ENCODE measurements around the gene C2CD3. TPM values are rescaled to one million over a fixed set of nuclear protein-coding genes. Genes with fewer than 3 reads are reported as not detected.
"Not testable (repeated sequence)": the region's sequence is repeated elsewhere in the genome, so short reads cannot be mapped to it uniquely, and the experiment has no call there.

Gene C2CD3
- total RNA-seq, 1 experiment from 2014 or later = 37.9 TPM

DNA sequence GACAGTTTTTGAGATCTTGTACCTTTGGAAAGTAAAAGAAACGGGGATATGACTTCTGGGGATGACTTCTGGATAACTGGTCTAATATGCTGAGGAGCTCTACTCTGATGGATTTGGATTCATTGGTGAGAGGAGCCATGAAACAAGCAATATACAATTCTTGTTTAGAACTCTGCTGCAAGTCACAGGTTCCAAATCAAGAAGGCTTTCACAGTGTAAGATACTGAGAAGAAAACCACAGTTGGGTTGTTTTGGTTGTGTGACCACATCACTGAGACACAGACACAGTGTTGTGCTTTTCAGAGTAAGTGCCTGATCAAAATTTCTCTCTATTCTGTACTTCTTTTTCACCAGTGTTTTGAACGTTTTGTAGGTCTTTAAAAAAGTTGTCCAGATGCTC, 175.1 kb downstream of the C2CD3 start:
- no peak overlapping the region for H3K9ac ChIP-seq (ENCODE audit: low read length)

DNA sequence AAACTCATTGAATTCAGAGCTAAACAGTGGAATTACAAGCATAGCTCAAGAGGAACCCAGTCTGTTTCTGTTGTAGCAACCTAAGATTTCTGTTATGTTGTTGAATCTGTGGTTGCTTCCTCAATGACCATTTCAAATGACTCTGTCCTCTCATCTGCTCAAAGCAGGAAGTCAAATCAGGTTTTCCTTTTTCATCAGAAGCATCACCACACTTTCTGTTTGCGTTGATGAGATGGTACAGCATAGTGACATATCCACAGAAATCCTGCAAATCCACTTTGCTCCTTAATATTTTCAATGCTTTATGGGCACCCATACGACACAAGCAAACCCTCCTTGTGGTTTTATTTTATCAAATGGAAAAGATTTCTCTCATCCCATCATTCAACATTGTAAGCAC, 175.6 kb downstream of the C2CD3 start:
- Histone ChIP-seq H3K27ac (ENCODE audit: low read length) (peak overlapping the region; percentile 66), H3K27me3 (ENCODE audit: low read length) (no peaks in the 10 kb centered on the region), H3K4me1 (ENCODE audit: low read length) (peaks cover 94% of the 10 kb centered on the region), H3K4me3 (ENCODE audit: low read length) (no peak overlapping the region), H3K9me2 (replicated peaks; ENCODE audit: insufficient read depth, low read length) (no peaks in the 10 kb centered on the region), H3K9me3 (ENCODE audit: low read length) (no peaks in the 10 kb centered on the region), H3K79me2 (ENCODE audit: low read length) (no peaks in the 10 kb centered on the region), H4K20me1 (ENCODE audit: insufficient read depth, low read depth, low read length) (no peaks in the 10 kb centered on the region), H3K4me2 (ENCODE audit: low read depth, low read length, poor library complexity, severe bottlenecking) (peak overlapping the region; percentile 18), H2AFZ (ENCODE audit: low read length) (no peak overlapping the region), H3K9ac (ENCODE audit: low read length) (0 out of 2 replicates have a peak overlapping the region, but pooled peaks have one; percentile 17), H3K36me3 (ENCODE audit: insufficient read depth, low read length) (no peaks in the 10 kb centered on the region)
- peak; percentile 82 for DNase-seq

More for the DNA sequence above, 175.1 kb downstream of the C2CD3 start:
- Histone ChIP-seq H4K20me1 (ENCODE audit: insufficient read depth, low read depth, low read length) (no peaks in the 10 kb centered on the region), H3K27ac (ENCODE audit: low read length) (peak overlapping the region; percentile 66), H2AFZ (ENCODE audit: low read length) (no peak overlapping the region), H3K27me3 (ENCODE audit: low read length) (no peaks in the 10 kb centered on the region), H3K79me2 (ENCODE audit: low read length) (no peaks in the 10 kb centered on the region), H3K4me2 (ENCODE audit: low read depth, low read length, poor library complexity, severe bottlenecking) (peak overlapping the region; percentile 18), H3K36me3 (ENCODE audit: insufficient read depth, low read length) (no peaks in the 10 kb centered on the region), H3K4me3 (ENCODE audit: low read length) (no peak overlapping the region), H3K9me2 (replicated peaks; ENCODE audit: insufficient read depth, low read length) (no peaks in the 10 kb centered on the region), H3K9me3 (ENCODE audit: low read length) (no peaks in the 10 kb centered on the region), H3K4me1 (ENCODE audit: low read length) (peaks cover 94% of the 10 kb centered on the region)
- DNase-seq = peak; percentile 50

DNA sequence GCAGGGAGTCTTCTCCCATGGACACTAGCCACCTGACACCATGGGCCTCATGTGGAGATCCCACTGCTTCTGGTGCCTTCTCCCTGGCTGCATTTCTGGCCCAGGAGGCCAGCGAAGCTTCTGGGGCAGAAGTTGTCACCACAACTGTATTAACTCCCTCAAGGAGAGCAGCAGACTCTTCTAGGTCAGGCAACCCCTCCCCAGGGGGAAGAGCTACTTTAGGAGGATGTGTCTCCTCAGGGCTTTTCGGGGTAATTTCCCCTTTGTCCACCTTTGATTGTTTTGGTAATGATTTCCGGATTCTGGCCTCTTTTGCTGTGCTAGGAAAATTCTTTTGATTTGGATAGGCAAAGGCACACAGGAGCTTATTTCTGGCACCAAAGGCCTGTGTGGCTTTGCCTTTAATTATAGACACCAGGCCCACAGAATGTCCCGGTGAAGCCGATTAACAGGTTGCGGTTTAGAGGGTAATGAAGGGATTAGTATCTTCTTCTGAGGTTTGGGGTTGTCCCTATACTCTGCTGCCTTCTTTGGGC, 179.3 kb downstream of the C2CD3 start:
- peak overlapping the region; percentile 58 for H3K4me2 ChIP-seq (ENCODE audit: low read depth, low read length, poor library complexity, severe bottlenecking)
- peaks cover 78% of the 10 kb centered on the region for H3K4me1 ChIP-seq (ENCODE audit: low read length)
- no peaks in the 10 kb centered on the region for H4K20me1 ChIP-seq (ENCODE audit: insufficient read depth, low read depth, low read length)
- H3K79me2 ChIP-seq (ENCODE audit: low read length) = no peaks in the 10 kb centered on the region
- H3K36me3 ChIP-seq (ENCODE audit: insufficient read depth, low read length) = no peaks in the 10 kb centered on the region
- peak overlapping the region; percentile 42; the same call in 1 of the 2 replicates for H3K4me3 ChIP-seq (ENCODE audit: low read length)
- H3K9me3 ChIP-seq (ENCODE audit: low read length) = no peaks in the 10 kb centered on the region
- H3K9ac ChIP-seq (ENCODE audit: low read length) = peak overlapping the region; percentile 47
- peak; percentile 93 for DNase-seq
- no peak overlapping the region for H2AFZ ChIP-seq (ENCODE audit: low read length)
- H3K27me3 ChIP-seq (ENCODE audit: low read length) = no peaks in the 10 kb centered on the region
- peak overlapping the region; percentile 72 for H3K27ac ChIP-seq (ENCODE audit: low read length)
- H3K9me2 ChIP-seq (replicated peaks; ENCODE audit: insufficient read depth, low read length) = no peaks in the 10 kb centered on the region

DNA sequence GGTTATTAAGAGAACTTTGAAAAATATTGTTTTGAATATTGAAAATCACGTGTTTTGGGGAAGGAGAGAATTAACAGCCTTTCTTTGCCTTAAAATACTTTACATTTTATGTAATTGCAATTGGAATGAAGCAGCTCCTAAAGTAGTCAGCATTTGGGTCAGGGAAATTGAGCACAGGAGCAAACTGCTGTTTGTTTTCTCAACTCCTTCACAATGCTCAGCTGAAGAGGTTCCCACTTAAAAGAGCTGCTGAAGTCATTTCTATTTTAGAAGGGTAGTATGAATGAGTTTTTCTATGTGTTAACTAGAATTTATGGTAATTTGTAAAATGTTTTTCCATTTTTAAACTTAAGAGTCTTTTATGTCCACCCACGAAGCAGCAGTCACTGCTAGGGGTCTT, 180.1 kb downstream of the C2CD3 start:
- no peaks in the 10 kb centered on the region for H4K20me1 ChIP-seq (ENCODE audit: insufficient read depth, low read depth, low read length)
- peak overlapping the region; percentile 47 for H3K9ac ChIP-seq (ENCODE audit: low read length)
- peak; percentile 43 for DNase-seq
- peak overlapping the region; percentile 42; the same call in 1 of the 2 replicates for H3K4me3 ChIP-seq (ENCODE audit: low read length)
- peaks cover 71% of the 10 kb centered on the region for H3K4me1 ChIP-seq (ENCODE audit: low read length)
- H3K27ac ChIP-seq (ENCODE audit: low read length) = peak overlapping the region; percentile 72
- H3K9me3 ChIP-seq (ENCODE audit: low read length) = no peaks in the 10 kb centered on the region
- no peaks in the 10 kb centered on the region for H3K36me3 ChIP-seq (ENCODE audit: insufficient read depth, low read length)
- no peaks in the 10 kb centered on the region for H3K9me2 ChIP-seq (replicated peaks; ENCODE audit: insufficient read depth, low read length)
- H3K27me3 ChIP-seq (ENCODE audit: low read length) = no peaks in the 10 kb centered on the region
- no peaks in the 10 kb centered on the region for H3K79me2 ChIP-seq (ENCODE audit: low read length)
- peak overlapping the region; percentile 58 for H3K4me2 ChIP-seq (ENCODE audit: low read depth, low read length, poor library complexity, severe bottlenecking)
- H2AFZ ChIP-seq (ENCODE audit: low read length) = no peak overlapping the region

DNA sequence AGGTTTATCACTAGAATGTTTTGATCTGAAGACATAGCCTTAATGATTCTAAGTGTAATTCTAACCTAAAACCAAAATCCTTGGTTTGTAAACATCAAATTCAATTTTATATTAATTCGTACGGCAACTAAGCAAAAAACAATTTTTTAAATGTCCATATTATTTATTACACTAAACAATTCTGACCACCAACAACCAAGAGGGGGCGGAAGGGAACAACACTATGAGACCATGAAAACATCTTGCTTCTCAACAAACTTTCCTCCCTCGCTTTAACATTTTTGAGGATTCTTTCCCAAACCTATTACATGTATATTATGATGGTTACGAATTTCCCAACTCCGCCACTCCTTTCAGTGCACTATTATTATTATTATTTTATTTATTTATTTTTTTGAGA, 181.6 kb downstream of the C2CD3 start:
- no peaks in the 10 kb centered on the region for H3K79me2 ChIP-seq (ENCODE audit: low read length)
- H3K27ac ChIP-seq (ENCODE audit: low read length) = no peak overlapping the region
- H3K9me3 ChIP-seq (ENCODE audit: low read length) = no peaks in the 10 kb centered on the region
- no peak overlapping the region for H3K4me3 ChIP-seq (ENCODE audit: low read length)
- H3K4me2 ChIP-seq (ENCODE audit: low read depth, low read length, poor library complexity, severe bottlenecking) = peak overlapping the region; percentile 22
- no peaks in the 10 kb centered on the region for H3K27me3 ChIP-seq (ENCODE audit: low read length)
- no peaks in the 10 kb centered on the region for H3K36me3 ChIP-seq (ENCODE audit: insufficient read depth, low read length)
- no peak overlapping the region for H3K9ac ChIP-seq (ENCODE audit: low read length)
- no peaks in the 10 kb centered on the region for H4K20me1 ChIP-seq (ENCODE audit: insufficient read depth, low read depth, low read length)
- no peaks in the 10 kb centered on the region for H3K9me2 ChIP-seq (replicated peaks; ENCODE audit: insufficient read depth, low read length)
- peak; percentile 42 for DNase-seq
- H3K4me1 ChIP-seq (ENCODE audit: low read length) = peaks cover 62% of the 10 kb centered on the region
- H2AFZ ChIP-seq (ENCODE audit: low read length) = no peak overlapping the region

DNA sequence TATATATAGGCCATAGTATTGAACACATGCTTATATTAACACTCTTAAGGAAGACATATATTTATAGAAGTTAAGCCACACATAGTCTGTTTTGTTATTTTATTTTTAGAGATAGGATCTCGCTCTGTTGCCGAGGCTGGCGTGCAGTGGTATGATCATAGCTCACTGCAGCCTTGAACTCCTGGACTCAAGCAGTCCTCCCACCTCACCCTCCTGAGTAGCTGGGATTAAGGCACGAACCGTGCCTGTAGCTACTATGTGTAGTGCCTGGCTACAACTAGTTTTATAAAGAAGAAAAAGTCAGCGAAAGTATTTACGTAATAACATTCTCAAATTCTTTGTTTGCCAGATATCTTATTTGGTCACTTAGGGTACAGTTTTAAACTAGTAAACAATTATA, 182.6 kb downstream of the C2CD3 start:
- H3K27ac ChIP-seq (ENCODE audit: low read length) = no peak overlapping the region
- H3K79me2 ChIP-seq (ENCODE audit: low read length) = no peaks in the 10 kb centered on the region
- H3K9ac ChIP-seq (ENCODE audit: low read length) = no peak overlapping the region
- no peaks in the 10 kb centered on the region for H3K9me3 ChIP-seq (ENCODE audit: low read length)
- DNase-seq = no peak
- no peaks in the 10 kb centered on the region for H3K27me3 ChIP-seq (ENCODE audit: low read length)
- H2AFZ ChIP-seq (ENCODE audit: low read length) = no peak overlapping the region
- H3K4me1 ChIP-seq (ENCODE audit: low read length) = peaks cover 62% of the 10 kb centered on the region
- no peak overlapping the region for H3K4me3 ChIP-seq (ENCODE audit: low read length)
- H3K4me2 ChIP-seq (ENCODE audit: low read depth, low read length, poor library complexity, severe bottlenecking) = no peak overlapping the region
- H3K36me3 ChIP-seq (ENCODE audit: insufficient read depth, low read length) = no peaks in the 10 kb centered on the region
- H3K9me2 ChIP-seq (replicated peaks; ENCODE audit: insufficient read depth, low read length) = no peaks in the 10 kb centered on the region
- no peaks in the 10 kb centered on the region for H4K20me1 ChIP-seq (ENCODE audit: insufficient read depth, low read depth, low read length)

DNA sequence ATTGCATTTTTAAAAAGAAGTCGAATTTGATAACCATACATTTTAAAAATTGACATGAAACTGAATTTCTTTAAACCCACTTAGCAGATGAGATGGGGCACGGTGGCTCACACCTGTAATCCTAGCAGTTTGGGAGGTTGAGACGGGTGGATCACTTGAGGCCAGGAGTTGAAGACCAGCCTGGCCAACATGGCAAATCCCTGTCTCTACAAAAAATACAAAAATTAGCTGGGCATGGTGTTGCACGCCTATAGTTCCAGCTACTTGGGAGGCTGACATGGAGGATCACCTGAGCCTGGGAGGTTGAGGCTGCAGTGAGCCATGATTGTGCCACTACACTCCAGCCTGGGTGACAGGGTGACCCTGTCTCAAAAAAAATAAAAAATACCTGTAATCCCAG, 185.1 kb downstream of the C2CD3 start:
- not testable (repeated sequence) for H3K4me3 ChIP-seq (ENCODE audit: low read length); H3K9me3 ChIP-seq (ENCODE audit: low read length); H3K9me2 ChIP-seq (replicated peaks; ENCODE audit: insufficient read depth, low read length); H3K4me2 ChIP-seq (ENCODE audit: low read depth, low read length, poor library complexity, severe bottlenecking); H3K27me3 ChIP-seq (ENCODE audit: low read length); H2AFZ ChIP-seq (ENCODE audit: low read length); H3K27ac ChIP-seq (ENCODE audit: low read length); DNase-seq; H4K20me1 ChIP-seq (ENCODE audit: insufficient read depth, low read depth, low read length); H3K9ac ChIP-seq (ENCODE audit: low read length)
- peaks cover 13% of the 10 kb centered on the region for H3K36me3 ChIP-seq (ENCODE audit: insufficient read depth, low read length)
- H3K4me1 ChIP-seq (ENCODE audit: low read length) = peaks cover 48% of the 10 kb centered on the region
- peaks cover 13% of the 10 kb centered on the region for H3K79me2 ChIP-seq (ENCODE audit: low read length)

DNA sequence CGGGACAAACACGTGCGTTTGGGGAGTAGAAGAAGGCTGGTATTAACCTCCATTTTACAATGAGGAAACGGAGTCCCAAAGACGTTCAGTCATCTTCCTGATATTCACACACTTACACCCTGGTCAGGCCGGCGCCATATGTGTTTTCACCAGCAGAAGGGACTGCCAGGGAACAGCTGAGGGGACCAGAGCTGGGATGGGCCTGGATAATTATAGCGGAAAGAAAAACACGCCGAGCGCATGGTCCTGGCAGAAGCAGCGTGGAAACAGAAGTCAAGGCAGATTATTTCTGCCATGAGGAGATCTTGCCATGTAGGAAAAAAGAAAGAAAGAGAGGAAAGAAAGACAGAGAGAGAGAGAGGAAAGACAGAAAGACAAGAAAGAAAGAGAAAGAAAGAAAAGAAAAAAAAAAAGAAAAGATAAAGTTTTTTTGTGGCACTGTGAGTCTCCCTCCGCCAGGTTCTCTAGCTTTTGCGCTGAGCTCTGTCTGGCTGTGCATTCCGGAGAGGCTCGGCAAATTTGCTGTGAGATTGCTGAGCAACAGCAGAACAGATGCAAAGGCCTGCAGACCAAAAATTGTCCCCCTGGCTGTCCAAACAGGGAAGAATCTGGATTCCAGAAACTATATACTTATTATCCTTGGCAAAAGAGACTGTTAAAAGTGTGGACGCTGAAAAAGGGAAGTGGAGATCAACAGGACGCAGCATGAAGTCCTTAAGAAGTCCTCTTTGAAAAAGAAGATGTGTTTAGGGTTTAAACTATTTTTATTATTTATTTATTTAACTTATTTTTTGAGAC, 186.9 kb downstream of the C2CD3 start:
- H3K4me2 ChIP-seq (ENCODE audit: low read depth, low read length, poor library complexity, severe bottlenecking) = peak overlapping the region; percentile 89
- peak overlapping the region; percentile 80 for H3K4me3 ChIP-seq (ENCODE audit: low read length)
- H3K36me3 ChIP-seq (ENCODE audit: insufficient read depth, low read length) = peaks cover 25% of the 10 kb centered on the region
- H3K4me1 ChIP-seq (ENCODE audit: low read length) = peaks cover 53% of the 10 kb centered on the region
- H4K20me1 ChIP-seq (ENCODE audit: insufficient read depth, low read depth, low read length) = peaks cover 8% of the 10 kb centered on the region
- H3K9ac ChIP-seq (ENCODE audit: low read length) = peak overlapping the region; percentile 76
- H3K9me3 ChIP-seq (ENCODE audit: low read length) = no peaks in the 10 kb centered on the region
- peak overlapping the region; percentile 34 for H2AFZ ChIP-seq (ENCODE audit: low read length)
- H3K27me3 ChIP-seq (ENCODE audit: low read length) = no peaks in the 10 kb centered on the region
- peaks cover 13% of the 10 kb centered on the region for H3K79me2 ChIP-seq (ENCODE audit: low read length)
- H3K27ac ChIP-seq (ENCODE audit: low read length) = peak overlapping the region; percentile 96
- H3K9me2 ChIP-seq (replicated peaks; ENCODE audit: insufficient read depth, low read length) = no peaks in the 10 kb centered on the region
- DNase-seq = peak; percentile 75

Data from Karpas-422 (cell line).